Type B pancreatic cell (in vitro differentiated cells): ENCODE measurements around the gene PRKN. TPM values are rescaled to one million over a fixed set of nuclear protein-coding genes. Genes with fewer than 3 reads are reported as not detected.

Source experiments
- DNase-seq: peaks from one replicate; pipeline ENCODE4 v3.0.0; 2021; ENCODE audit warnings: mixed read lengths; ENCODE audit not compliant: unreplicated experiment; ENCODE audit errors: extremely low spot score
- H3K27ac Mint-ChIP-seq: 2 replicates; pipeline ENCODE4 v1.8.0; 2021; ENCODE audit warnings: mild to moderate bottlenecking, mixed read lengths
- H3K27me3 Mint-ChIP-seq: 2 replicates; pipeline ENCODE4 v1.8.0; 2021; ENCODE audit warnings: mixed read lengths
- H3K36me3 Mint-ChIP-seq: 2 replicates; pipeline ENCODE4 v1.8.0; 2021; ENCODE audit warnings: mixed read lengths
- H3K4me1 Mint-ChIP-seq: one replicate; pipeline ENCODE4 v1.8.0; 2021; ENCODE audit warnings: mixed read lengths; ENCODE audit not compliant: unreplicated experiment
- H3K4me3 Mint-ChIP-seq: 2 replicates; pipeline ENCODE4 v1.8.0; 2021; ENCODE audit warnings: mild to moderate bottlenecking, mixed read lengths
- H3K9me3 Mint-ChIP-seq: 2 replicates; pipeline ENCODE4 v1.8.0; 2021; ENCODE audit warnings: mixed read lengths
- CTCF ChIP-seq: fragments of 200-600 bp; sonication (generic); conservative IDR thresholded peaks from 2 replicates; pipeline ENCODE4 v1.5.0; 2021; ENCODE audit warnings: antibody characterized with exemption, mild to moderate bottlenecking
- total RNA-seq: library from RNA; stranded (reverse); gene quantifications from 2 replicates; pipeline ENCODE4 v1.2.1, GENCODE V29; 2021; ENCODE audit warnings: low replicate concordance

Gene PRKN
- total RNA-seq, 1 donor from 2014 or later: 6.2 TPM

- H3K27me3 Mint-ChIP-seq: peaks cover 3% of the 10 kb centered on the region
- H3K27ac Mint-ChIP-seq: no peak overlapping the region
- no peak for DNase-seq
These were observed 602.7 kb downstream of the PRKN start for GRCh38 chr6:162124710-162125435.

GRCh38 chr6:162123797-162124196, 603.8 kb downstream of the PRKN start:
- no peaks in the 10 kb centered on the region for H3K9me3 Mint-ChIP-seq
- no peak overlapping the region for H3K4me3 Mint-ChIP-seq
- no peaks in the 10 kb centered on the region for H3K4me1 Mint-ChIP-seq
- no peaks in the 10 kb centered on the region for H3K36me3 Mint-ChIP-seq
- peak; percentile 62 for TF ChIP-seq CTCF
- H3K27me3 Mint-ChIP-seq: peaks cover 3% of the 10 kb centered on the region
- DNase-seq: no peak
- H3K27ac Mint-ChIP-seq: no peak overlapping the region

More at GRCh38 chr6:162124710-162125435, 602.7 kb downstream of the PRKN start:
- no peaks in the 10 kb centered on the region for H3K4me1 Mint-ChIP-seq
- no peak for TF ChIP-seq CTCF
- H3K9me3 Mint-ChIP-seq: no peaks in the 10 kb centered on the region
- no peak overlapping the region for H3K4me3 Mint-ChIP-seq
- H3K36me3 Mint-ChIP-seq: no peaks in the 10 kb centered on the region

- TF ChIP-seq CTCF: no peak
- Mint-ChIP-seq H3K4me1 (no peaks in the 10 kb centered on the region), H3K27me3 (no peaks in the 10 kb centered on the region), H3K27ac (no peak overlapping the region), H3K4me3 (no peak overlapping the region), H3K9me3 (no peaks in the 10 kb centered on the region), H3K36me3 (no peaks in the 10 kb centered on the region)
- DNase-seq: no peak
These were observed 608.2 kb downstream of the PRKN start for GRCh38 chr6:162119341-162119740.

GRCh38 chr6:162118706-162119105, 608.9 kb downstream of the PRKN start:
- DNase-seq: no peak
- Mint-ChIP-seq H3K27me3 (no peaks in the 10 kb centered on the region), H3K36me3 (no peaks in the 10 kb centered on the region), H3K4me3 (no peak overlapping the region), H3K27ac (no peak overlapping the region), H3K9me3 (no peaks in the 10 kb centered on the region), H3K4me1 (no peaks in the 10 kb centered on the region)
- no peak for TF ChIP-seq CTCF

- H3K4me3 Mint-ChIP-seq: no peak overlapping the region
- no peak for TF ChIP-seq CTCF
- peaks cover 5% of the 10 kb centered on the region for H3K9me3 Mint-ChIP-seq
- H3K4me1 Mint-ChIP-seq: no peaks in the 10 kb centered on the region
- no peak for DNase-seq
- H3K27me3 Mint-ChIP-seq: no peaks in the 10 kb centered on the region
- H3K27ac Mint-ChIP-seq: no peak overlapping the region
- H3K36me3 Mint-ChIP-seq: no peaks in the 10 kb centered on the region
These were observed 610.6 kb downstream of the PRKN start for GRCh38 chr6:162116902-162117525.
